NCI-H1048 (cell line): ENCODE measurements around the gene TSPAN32.
"Not testable (repeated sequence)": the region's sequence is repeated elsewhere in the genome, so short reads cannot be mapped to it uniquely, and the experiment has no call there.

Experiments used
- DNase-seq: peaks from one replicate; lab custom pipeline; 2025; lab: John Stamatoyannopoulos, UW

Gene TSPAN32

DNA sequence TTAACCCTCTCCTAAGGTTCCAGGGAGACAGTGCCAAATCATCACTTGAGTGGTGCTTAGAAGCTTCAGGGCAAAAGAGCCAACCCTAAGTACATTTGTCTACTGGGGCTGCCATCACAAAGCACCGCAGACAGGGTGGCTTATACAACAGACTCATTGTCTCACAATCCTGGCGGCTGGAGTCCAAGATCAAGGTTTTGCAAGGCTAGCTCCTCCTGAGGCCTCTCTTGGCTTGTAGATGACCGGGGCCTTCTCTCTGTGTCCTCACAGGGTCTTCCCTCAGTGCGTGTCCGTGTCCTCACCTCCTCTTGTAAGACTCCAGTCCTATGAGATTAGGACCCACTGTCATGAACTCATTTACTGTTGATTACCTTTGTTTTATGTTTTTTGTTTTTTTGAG lies 41.2 kb downstream of the TSPAN32 start:
- no peak for DNase-seq

GRCh38 chr11:2343502-2343901 lies 41.7 kb downstream of the TSPAN32 start:
- DNase-seq: no peak

- DNase-seq: no peak
Observed at GRCh38 chr11:2345050-2345449, 43.2 kb downstream of the TSPAN32 start.

DNA sequence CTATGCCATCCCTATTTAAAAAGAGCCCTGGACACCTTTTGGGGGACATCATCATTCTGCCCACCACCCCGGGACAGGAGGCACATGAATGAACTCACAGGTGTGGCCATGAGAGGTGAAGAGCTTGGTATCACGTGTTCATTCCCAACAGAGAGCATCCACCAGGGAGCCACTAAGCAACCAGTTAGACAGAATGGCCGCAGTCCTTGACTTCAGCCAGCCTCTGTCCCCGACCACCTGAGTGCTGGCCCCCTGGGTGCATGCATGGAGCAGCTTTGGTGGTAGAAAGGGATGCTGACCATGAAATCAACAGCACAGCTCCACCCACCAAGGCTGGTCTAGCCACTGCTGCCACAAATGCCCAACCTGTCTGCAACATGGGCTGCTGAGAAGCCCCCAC lies 44.2 kb downstream of the TSPAN32 start:
- no peak for DNase-seq

GRCh38 chr11:2346586-2347307 lies 44.9 kb downstream of the TSPAN32 start:
- no peak for DNase-seq

DNA sequence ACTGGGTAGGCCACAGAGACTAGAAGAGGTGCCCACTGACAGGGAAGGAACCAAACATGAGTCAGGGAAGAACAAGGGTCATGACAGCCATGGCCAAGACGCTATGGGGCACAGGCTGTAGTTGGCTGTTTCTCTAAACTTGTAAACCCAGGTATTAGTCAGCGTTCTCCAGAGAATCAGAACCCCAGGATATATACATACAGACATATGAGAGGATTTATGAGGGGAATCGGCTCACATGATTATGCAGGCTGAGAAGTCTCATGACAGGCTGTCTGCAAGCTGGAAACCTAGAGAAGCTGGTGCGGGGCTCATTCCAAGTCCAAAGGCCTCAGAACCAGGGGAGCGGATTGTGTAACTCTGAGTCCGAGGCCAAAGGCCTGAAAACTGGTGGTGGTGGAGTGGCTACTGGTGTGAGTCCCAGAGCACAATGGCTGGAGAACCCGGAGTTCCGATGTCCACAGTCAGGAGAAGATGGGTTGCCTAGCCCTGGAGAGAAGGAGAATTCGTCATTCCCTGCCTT lies 45.6 kb downstream of the TSPAN32 start:
- no peak for DNase-seq

DNA sequence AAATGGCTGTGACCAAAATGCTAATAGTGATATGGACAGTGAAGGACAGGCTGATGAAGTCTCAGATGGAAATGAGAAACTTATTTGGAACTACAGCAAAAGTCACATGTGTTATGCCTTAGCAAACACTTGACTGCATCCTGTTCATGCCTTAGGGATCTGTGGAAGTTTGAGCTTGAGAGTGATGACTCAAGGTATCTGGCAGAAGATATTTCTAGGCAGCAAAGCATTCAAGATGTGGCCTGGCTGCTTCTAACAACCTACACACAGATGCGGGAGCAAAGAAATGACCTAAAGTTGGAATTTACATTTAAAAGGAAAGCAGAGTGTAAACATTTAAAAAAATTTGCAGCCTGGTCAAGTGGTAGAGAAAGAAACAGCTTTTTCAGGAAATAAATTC lies 47.2 kb downstream of the TSPAN32 start:
- DNase-seq: no peak

- DNase-seq: no peak
Observed at GRCh38 chr11:2351701-2352100, 49.9 kb downstream of the TSPAN32 start.

- no peak for DNase-seq
Observed at GRCh38 chr11:2352420-2352819, 50.6 kb downstream of the TSPAN32 start.

DNA sequence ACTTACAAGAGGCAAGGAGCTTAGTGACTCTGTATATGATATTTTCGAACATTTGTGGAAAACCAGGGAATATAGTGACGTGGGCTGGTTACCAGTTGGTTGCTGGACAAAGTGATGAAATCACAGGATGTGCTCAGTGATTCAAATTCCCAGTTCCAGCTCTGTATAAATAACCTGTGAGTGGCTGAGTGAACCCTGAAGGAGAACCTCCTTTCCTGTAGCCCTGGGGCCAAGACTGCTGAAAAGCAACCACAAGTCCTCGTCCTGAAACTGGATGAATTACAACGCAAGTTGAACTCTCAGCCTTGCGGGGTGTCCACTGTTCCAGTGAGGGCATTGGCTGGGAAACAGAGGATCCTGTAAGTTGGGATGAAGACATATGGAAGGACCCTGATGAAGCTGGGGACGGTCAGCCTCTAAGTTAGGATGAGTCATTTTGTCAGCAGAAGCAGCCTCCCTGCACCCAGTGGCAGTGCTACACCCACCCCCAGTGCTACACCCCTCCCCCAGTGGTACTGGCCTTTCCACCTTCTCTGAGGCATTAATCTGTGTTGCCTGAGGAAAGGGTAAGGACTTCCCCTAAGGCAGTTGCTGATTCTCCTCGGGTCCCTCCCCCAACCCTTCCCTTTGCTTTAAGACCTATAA lies 53.3 kb downstream of the TSPAN32 start:
- no peak for DNase-seq

DNA sequence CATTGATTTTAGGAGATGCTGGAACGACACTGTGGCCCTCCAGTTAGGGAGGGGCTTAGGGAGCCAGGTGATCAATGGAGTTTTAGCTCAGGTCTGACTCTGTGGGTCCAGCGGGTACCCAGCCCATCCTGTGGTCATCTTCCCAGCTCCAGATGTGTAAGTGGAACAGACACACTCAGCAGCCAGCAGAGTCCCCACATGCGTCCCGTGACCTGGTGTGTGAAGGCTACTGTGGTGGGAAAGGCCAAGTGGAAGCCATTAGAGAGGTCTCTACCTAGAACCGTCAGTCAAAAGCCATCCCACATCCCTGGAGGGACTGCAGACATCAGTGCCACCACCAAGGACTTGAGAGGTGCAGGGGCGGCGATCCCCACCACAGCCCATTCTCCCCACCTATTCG lies 55.4 kb downstream of the TSPAN32 start:
- DNase-seq: no peak

GRCh38 chr11:2357651-2358050 lies 55.8 kb downstream of the TSPAN32 start:
- DNase-seq: not testable (repeated sequence)

DNA sequence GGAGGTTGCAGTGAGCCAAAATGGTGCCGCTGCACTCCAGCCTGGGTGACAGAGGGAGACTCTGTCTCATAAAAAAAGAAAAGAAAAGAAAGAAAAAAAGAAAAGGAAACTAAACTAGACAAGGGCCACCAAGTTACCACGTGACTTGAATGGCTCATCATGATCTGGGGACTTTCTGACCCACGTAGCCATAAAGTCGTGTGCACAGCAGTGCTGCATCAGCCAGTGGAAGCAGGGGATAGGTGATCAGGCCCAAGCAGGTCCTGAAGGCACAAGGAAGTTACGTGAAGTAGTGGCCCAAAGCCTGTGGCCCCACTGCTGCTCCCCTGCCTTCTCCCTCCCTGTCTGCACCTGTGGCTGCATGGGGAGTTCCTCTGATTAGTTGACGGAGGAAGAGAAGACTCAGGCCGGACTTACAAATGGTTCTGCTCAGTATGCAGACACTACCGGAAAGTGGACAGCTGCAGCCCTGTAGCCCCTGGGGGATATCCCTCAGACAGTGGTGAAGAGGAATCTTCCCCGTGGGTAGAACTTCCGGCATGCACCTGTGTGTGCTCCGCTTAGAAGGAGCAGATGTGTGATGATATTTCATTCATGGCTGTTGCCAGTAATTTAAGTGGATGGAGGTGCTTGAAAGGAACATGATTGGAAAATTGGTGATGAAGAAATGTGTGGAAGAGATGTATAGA lies 57.1 kb downstream of the TSPAN32 start:
- DNase-seq: no peak

DNA sequence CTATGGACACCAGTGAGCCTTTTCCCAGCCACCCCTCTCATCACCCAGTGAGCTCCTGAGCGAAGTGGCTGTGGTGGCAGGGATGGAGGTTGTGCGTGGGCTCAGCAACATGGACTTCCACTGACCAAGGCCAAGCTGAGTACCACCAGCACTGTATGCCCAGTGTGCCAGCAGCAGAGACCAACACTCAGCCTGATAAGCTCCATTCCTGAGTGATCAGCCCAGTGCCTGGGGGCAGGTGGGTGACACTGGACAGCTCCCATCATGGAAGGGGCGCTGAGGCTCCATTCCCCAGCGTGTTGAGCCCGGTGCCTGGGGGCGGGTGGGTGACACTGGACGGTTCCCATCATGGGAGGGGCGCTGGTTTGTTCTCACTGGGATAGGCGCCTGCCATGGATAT lies 57.7 kb downstream of the TSPAN32 start:
- no peak for DNase-seq

DNA sequence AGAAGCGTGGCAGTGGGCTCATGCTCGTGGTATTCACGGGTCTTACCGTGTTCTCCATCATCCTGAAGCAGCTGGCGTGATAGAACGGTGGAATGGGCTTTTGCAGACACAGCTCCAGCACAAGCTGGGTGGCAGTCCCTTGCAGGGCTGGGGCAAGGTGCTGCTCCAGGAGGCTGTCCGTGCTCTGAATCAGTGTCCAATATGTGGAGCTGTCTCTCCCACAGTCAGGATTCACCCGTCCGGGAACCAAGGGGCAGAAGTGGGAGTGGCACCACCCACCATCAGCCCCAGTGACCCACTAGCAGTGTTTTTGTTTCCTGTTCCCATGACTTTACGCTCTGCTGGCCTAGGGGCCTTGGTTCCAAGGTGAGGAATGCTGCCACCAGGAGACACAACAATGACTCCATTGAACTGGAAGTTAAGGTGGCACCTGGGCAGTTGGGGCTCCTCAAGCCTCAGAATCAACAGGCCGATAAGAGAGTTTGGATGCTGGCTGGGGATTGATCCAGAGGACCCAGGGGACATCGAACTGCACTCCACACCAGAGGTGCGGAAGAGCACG lies 58.3 kb downstream of the TSPAN32 start:
- DNase-seq: no peak

GRCh38 chr11:2361565-2361964 lies 59.8 kb downstream of the TSPAN32 start:
- DNase-seq: no peak

DNA sequence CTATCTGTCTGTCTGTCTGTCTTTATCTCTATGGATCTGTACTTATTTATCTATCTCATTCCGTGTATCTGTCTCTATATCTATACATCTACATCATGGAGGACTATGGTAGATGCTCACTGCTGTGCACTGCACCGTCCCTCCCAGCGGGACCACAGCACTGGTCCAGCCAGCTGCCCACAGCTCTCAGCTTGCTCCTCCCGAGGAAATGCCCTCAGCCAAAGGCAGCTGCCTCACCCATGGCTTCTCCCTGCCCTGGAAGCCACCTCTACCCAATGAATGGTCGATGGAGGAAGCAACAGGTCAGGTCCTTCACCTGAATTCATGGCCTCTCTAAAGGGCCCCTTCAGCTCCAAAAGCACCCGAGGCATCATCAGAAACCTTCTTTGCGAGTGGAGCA lies 60.6 kb downstream of the TSPAN32 start:
- no peak for DNase-seq

DNA sequence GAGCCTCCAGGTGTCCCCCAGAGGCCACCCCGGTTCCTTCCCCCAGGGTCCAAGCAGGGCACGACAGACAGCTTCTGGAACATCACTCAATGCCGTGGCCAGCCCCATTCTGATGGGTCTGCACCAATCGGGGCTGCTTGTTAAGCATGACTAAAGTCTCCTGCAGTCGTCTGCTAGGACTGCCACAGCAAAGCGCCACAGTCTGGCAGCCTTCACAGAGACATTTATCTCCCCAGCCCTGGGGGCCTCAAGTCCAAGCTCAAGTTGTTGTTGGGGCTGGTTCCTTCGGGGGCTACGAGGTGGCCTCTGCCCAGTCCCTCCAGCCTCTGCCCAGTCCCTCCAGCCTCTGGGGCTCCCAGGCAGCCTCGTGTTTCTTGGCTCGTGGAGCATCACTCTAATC lies 61.3 kb downstream of the TSPAN32 start:
- DNase-seq: no peak

DNA sequence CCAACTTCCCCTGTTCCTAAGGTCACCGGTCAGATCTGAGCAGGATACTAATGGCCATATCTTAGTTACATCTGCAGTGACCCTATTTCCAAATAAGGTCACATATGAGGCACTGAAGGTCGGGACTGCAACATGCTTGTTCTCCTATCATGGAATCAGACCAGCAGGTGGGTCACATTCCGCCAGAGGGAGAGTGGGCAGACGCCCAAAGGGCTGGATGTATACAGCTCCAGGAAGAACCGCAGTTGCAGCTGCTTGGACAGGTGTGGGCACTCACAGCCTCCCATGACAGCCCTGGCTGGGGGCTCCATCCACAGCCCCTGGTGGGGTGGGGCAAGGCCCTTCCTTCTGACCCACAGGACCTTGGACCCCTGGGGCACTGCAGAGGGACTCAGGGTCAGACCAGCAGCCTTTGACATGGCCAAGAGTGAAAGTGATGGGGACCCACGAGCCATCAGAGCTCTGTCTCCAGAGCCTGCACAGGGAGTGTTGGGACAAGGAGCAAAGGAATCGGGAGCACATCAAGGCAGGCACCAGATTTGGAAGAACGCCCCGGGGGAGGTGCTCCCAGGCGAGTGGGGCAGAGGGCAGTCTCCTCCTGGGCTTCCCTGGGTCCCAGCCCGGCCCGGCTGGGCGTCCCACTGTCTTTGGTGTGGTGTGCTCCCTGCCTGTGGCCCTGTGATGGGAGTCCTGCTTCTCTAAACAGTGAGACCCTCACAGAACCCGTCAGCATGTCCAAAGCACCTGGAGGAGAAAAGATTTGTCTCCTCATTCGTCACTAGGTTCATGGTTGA lies 62.0 kb downstream of the TSPAN32 start:
- DNase-seq: no peak

DNA sequence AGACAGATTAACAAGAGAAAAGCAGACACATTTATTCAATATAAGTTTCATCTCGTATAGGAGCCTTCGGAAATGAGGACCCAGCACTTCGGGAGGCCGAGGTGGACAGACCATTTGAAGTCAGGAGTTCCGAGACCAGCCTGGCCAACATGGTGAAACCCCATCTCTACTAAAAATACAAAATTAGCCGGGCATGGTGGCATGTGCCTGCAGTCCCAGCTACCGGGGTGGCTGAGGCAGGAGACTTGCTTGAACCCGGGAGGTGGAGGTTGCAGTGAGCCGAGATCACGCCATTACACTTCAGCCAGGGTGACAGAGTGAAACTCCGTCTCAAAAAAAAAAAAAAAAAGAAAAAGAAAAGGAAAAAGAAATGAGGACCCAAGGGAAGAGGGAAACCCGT lies 62.6 kb downstream of the TSPAN32 start:
- not testable (repeated sequence) for DNase-seq

GRCh38 chr11:2365571-2366210 lies 63.9 kb downstream of the TSPAN32 start:
- no peak for DNase-seq
